Measurements from ENCODE around the gene PDZRN4. TPM values are rescaled to one million over a fixed set of nuclear protein-coding genes. Genes with fewer than 3 reads are reported as not detected.

PDZRN4 gene
- polyA plus RNA-seq, 1 donor from 2014 or later, result 46.7 TPM

GRCh38 chr12:41288142-41288811 lies 100.2 kb downstream of the PDZRN4 start:
- H2AFZ ChIP-seq (ENCODE audit: low read depth, low read length), result no peak overlapping the region
- no peak overlapping the region for H3K27ac ChIP-seq (ENCODE audit: low read length)

GRCh38 chr12:41289501-41289900 lies 101.4 kb downstream of the PDZRN4 start:
- Histone ChIP-seq H3K9me2 (ENCODE audit: insufficient read depth, low read length) (no peaks in the 10 kb centered on the region), H3F3A (ENCODE audit: insufficient read depth, low read length, poor library complexity, severe bottlenecking) (no peaks in the 10 kb centered on the region), H4K20me1 (ENCODE audit: insufficient read depth) (no peaks in the 10 kb centered on the region), H3K9me3 (ENCODE audit: low read length) (no peaks in the 10 kb centered on the region), H3K27ac (ENCODE audit: low read length) (no peak overlapping the region), H3K4me3 (ENCODE audit: low read length) (no peak overlapping the region), H2AFZ (ENCODE audit: low read depth, low read length) (no peak overlapping the region), H3K36me3 (ENCODE audit: insufficient read depth, low read length) (no peaks in the 10 kb centered on the region), H3K79me2 (replicated peaks; ENCODE audit: insufficient read depth, low read length) (no peaks in the 10 kb centered on the region), H3K27me3 (ENCODE audit: insufficient read depth, low read depth, low read length) (no peaks in the 10 kb centered on the region), H3K4me2 (ENCODE audit: low read length) (no peak overlapping the region), H3K9ac (ENCODE audit: low read length) (no peak overlapping the region)
- TF ChIP-seq SMC3 (conservative IDR thresholded peaks at IDR 0.05; ENCODE audit: poor library complexity) (no peak), RAD21 (conservative IDR thresholded peaks at IDR 0.05) (no peak), TAF1 (IDR thresholded peaks at IDR 0.05; ENCODE audit: low read depth) (no peak), POLR2AphosphoS5 (IDR thresholded peaks at IDR 0.05) (no peak), CTCF (IDR thresholded peaks at IDR 0.05; ENCODE audit: poor library complexity, severe bottlenecking) (no peak), REST (IDR thresholded peaks at IDR 0.05; ENCODE audit: borderline replicate concordance) (no peak)

More at GRCh38 chr12:41288142-41288811, 100.2 kb downstream of the PDZRN4 start:
- Histone ChIP-seq H3K79me2 (replicated peaks; ENCODE audit: insufficient read depth, low read length) (no peaks in the 10 kb centered on the region), H3K9me3 (ENCODE audit: low read length) (no peaks in the 10 kb centered on the region), H3K4me2 (ENCODE audit: low read length) (no peak overlapping the region), H3K9ac (ENCODE audit: low read length) (no peak overlapping the region), H3K36me3 (ENCODE audit: insufficient read depth, low read length) (no peaks in the 10 kb centered on the region), H3K4me3 (ENCODE audit: low read length) (no peak overlapping the region), H3K9me2 (ENCODE audit: insufficient read depth, low read length) (no peaks in the 10 kb centered on the region), H3K27me3 (ENCODE audit: insufficient read depth, low read depth, low read length) (no peaks in the 10 kb centered on the region), H4K20me1 (ENCODE audit: insufficient read depth) (no peaks in the 10 kb centered on the region), H3F3A (ENCODE audit: insufficient read depth, low read length, poor library complexity, severe bottlenecking) (no peaks in the 10 kb centered on the region)
- TF ChIP-seq EZH2 (IDR thresholded peaks at IDR 0.05; ENCODE audit: borderline replicate concordance, insufficient read depth, low read length, poor library complexity, severe bottlenecking), result no peak
- peak; percentile 20 for TF ChIP-seq SMC3 (conservative IDR thresholded peaks at IDR 0.05; ENCODE audit: poor library complexity)
- TF ChIP-seq EP300 (conservative IDR thresholded peaks at IDR 0.05; ENCODE audit: poor library complexity, severe bottlenecking), result peak; percentile 19
- no peak for TF ChIP-seq TAF1 (IDR thresholded peaks at IDR 0.05; ENCODE audit: low read depth)
- no peak for TF ChIP-seq RAD21 (conservative IDR thresholded peaks at IDR 0.05)
- no peak for TF ChIP-seq REST (IDR thresholded peaks at IDR 0.05; ENCODE audit: borderline replicate concordance)
- TF ChIP-seq MXI1 (conservative IDR thresholded peaks at IDR 0.05; ENCODE audit: poor library complexity, severe bottlenecking), result no peak
- TF ChIP-seq POLR2AphosphoS5 (IDR thresholded peaks at IDR 0.05), result peak; percentile 39
- no peak for TF ChIP-seq CTCF (IDR thresholded peaks at IDR 0.05; ENCODE audit: poor library complexity, severe bottlenecking)
